ENCODE data around the gene DHODH. TPM values are rescaled to one million over a fixed set of nuclear protein-coding genes. Genes with fewer than 3 reads are reported as not detected.

DHODH gene
- 3.0 and 3.8 TPM in 2 replicates for total RNA-seq

GRCh38 chr16:72008424-72009216, at the start of gene DHODH:
DHODH (plus strand) TSS chr16:72008744; CDS start chr16:72008765, 21 bp downstream.

GRCh38 chr16:72054254-72054847, 45.8 kb downstream of the DHODH start, which contains the start of gene HP:
HP (plus strand) TSS chr16:72054505; CDS start chr16:72054653, 148 bp downstream.

Other genes starting within 250 kb of the DHODH start
- gene AP1G1, start 199.9 kb upstream of the DHODH start, total RNA-seq, result 76.6 and 78.1 TPM in 2 replicates
- gene ATXN1L, start 162.8 kb upstream of the DHODH start, total RNA-seq, result 8.6 and 13.9 TPM in 2 replicates
- gene ZNF821, start 124.6 kb upstream of the DHODH start, total RNA-seq, result 4.1 and 4.6 TPM in 2 replicates
- gene IST1, start 113.2 kb upstream of the DHODH start, total RNA-seq, result 206 and 207 TPM in 2 replicates
- under 0.01 TPM in 1 of 2 replicates, not detected in the other for gene PKD1L3, start 8.3 kb upstream of the DHODH start, total RNA-seq
- gene HP, start 45.8 kb downstream of the DHODH start, total RNA-seq, result not detected in 2 replicates
- not detected in 2 replicates for gene HPR, start 54.5 kb downstream of the DHODH start, total RNA-seq
- gene TXNL4B, start 84.9 kb downstream of the DHODH start, total RNA-seq, result 6.9 and 13.5 TPM in 2 replicates
- 54.3 and 92.8 TPM in 2 replicates for gene DHX38, start 85.1 kb downstream of the DHODH start, total RNA-seq
- 0.17 and 0.29 TPM in 2 replicates for gene PMFBP1, start 163.4 kb downstream of the DHODH start, total RNA-seq

Measured in smooth muscle cell of trachea (primary cell).